ENCODE data around the gene ZNF385A. TPM values are rescaled to one million over a fixed set of nuclear protein-coding genes. Genes with fewer than 3 reads are reported as not detected.

Gene ZNF385A
- total and polyA plus RNA-seq, 9 of the 15 experiments (the other 6 are each of a cell fraction or from before 2014, with no cell fraction given) = 1.0 to 111 (median 7.7) TPM

- TF ChIP-seq ZNF3 (CRISPR knock-in tag; IDR thresholded peaks at IDR 0.05) (no peak), NCOR1 (IDR thresholded peaks at IDR 0.05) (peak; percentile 71), HOXB6 (CRISPR knock-in tag; IDR thresholded peaks at IDR 0.05; ENCODE audit: borderline replicate concordance) (no peak), POLR2A (conservative IDR thresholded peaks at IDR 0.05) (no peak), ARID4B (CRISPR knock-in tag; IDR thresholded peaks at IDR 0.05) (0 out of 2 replicates have a peak, but pooled peaks have one; percentile 37), NCOA1 (IDR thresholded peaks at IDR 0.05; ENCODE audit: low read depth) (no peak), SREBF1 (IDR thresholded peaks at IDR 0.05; ENCODE audit: borderline replicate concordance, low read depth, low read length) (no peak), EWSR1 (IDR thresholded peaks at IDR 0.05; ENCODE audit: borderline replicate concordance, low read depth, partially characterized antibody) (no peak), TBL1XR1 (IDR thresholded peaks at IDR 0.05; ENCODE audit: low read length in 2 of 2) (no peak), JUND (IDR thresholded peaks at IDR 0.05; ENCODE audit: borderline replicate concordance, low read depth, low read length) (peak; percentile 48; the same call in 1 of the 2 replicates), JUND (tag; IDR thresholded peaks at IDR 0.05; ENCODE audit: borderline replicate concordance, low read depth, low read length) (peak; percentile 63; the same call in 1 of the 3 replicates), CBFA2T3 (IDR thresholded peaks at IDR 0.05) (peak; percentile 79), ATF1 (CRISPR knock-in tag; IDR thresholded peaks at IDR 0.05) (no peak), ATF1 (tag; IDR thresholded peaks at IDR 0.05) (peak; percentile 69), ID3 (CRISPR knock-in tag; IDR thresholded peaks at IDR 0.05) (no peak), ID3 (tag; IDR thresholded peaks at IDR 0.05) (no peak), ZNF507 (tag; conservative IDR thresholded peaks at IDR 0.05) (no peak), ZNF449 (CRISPR knock-in tag; IDR thresholded peaks at IDR 0.05) (no peak)
- TF ChIP-seq, protein P1, sequence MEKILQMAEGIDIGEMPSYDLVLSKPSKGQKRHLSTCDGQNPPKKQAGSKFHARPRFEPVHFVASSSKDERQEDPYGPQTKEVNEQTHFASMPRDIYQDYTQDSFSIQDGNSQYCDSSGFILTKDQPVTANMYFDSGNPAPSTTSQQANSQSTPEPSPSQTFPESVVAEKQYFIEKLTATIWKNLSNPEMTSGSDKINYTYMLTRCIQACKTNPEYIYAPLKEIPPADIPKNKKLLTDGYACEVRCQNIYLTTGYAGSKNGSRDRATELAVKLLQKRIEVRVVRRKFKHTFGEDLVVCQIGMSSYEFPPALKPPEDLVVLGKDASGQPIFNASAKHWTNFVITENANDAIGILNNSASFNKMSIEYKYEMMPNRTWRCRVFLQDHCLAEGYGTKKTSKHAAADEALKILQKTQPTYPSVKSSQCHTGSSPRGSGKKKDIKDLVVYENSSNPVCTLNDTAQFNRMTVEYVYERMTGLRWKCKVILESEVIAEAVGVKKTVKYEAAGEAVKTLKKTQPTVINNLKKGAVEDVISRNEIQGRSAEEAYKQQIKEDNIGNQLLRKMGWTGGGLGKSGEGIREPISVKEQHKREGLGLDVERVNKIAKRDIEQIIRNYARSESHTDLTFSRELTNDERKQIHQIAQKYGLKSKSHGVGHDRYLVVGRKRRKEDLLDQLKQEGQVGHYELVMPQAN (IDR thresholded peaks at IDR 0.05; ENCODE audit: borderline replicate concordance) = peak; percentile 74; the same call in 1 of the 2 replicates
Observed at GRCh38 chr12:54431911-54432814, 47.6 kb upstream of the ZNF385A start (continued).
